Measurements from ENCODE around the gene KRTAP4-16.
"Not testable (repeated sequence)": the region's sequence is repeated elsewhere in the genome, so short reads cannot be mapped to it uniquely, and the experiment has no call there.

Gene KRTAP4-16

GRCh38 chr17:41069031-41069430 lies 33.0 kb downstream of the KRTAP4-16 start:
- DNase-seq, result no peak

- DNase-seq, result no peak
Measured at GRCh38 chr17:41067281-41067680, 34.7 kb downstream of the KRTAP4-16 start.

GRCh38 chr17:41065829-41066624 lies 36.0 kb downstream of the KRTAP4-16 start, which contains the start of gene KRTAP2-4:
Gene KRTAP2-4, minus strand, starts transcription at chr17:41065879. Its CDS starts 34 bp downstream, at chr17:41065845.
- DNase-seq, result no peak

- not testable (repeated sequence) for DNase-seq
Measured at GRCh38 chr17:41065016-41065689, 36.9 kb downstream of the KRTAP4-16 start.

GRCh38 chr17:41064301-41064700 lies 37.7 kb downstream of the KRTAP4-16 start:
- DNase-seq, result no peak

GRCh38 chr17:41063449-41063848 lies 38.6 kb downstream of the KRTAP4-16 start:
- no peak for DNase-seq

- no peak for DNase-seq
Measured at GRCh38 chr17:41061964-41062363, 40.0 kb downstream of the KRTAP4-16 start.

- peak; percentile 35 for DNase-seq
Measured at GRCh38 chr17:41060052-41060604, 41.9 kb downstream of the KRTAP4-16 start, which contains the start of gene KRTAP2-3. Gene KRTAP2-3, minus strand, starts transcription at chr17:41060114. Its CDS starts 64 bp downstream, at chr17:41060050.

GRCh38 chr17:41059276-41060051 lies 42.5 kb downstream of the KRTAP4-16 start:
- DNase-seq, result not testable (repeated sequence)

- DNase-seq, result no peak
Measured at GRCh38 chr17:41058741-41059140, 43.3 kb downstream of the KRTAP4-16 start.

- no peak for DNase-seq
Measured at GRCh38 chr17:41057547-41057946, 44.5 kb downstream of the KRTAP4-16 start.

GRCh38 chr17:41055130-41055529 lies 46.9 kb downstream of the KRTAP4-16 start, which contains the start of gene KRTAP2-2:
Gene KRTAP2-2, minus strand, starts transcription at chr17:41055230. Its CDS starts 19 bp downstream, at chr17:41055211.
- DNase-seq, result not testable (repeated sequence)

- not testable (repeated sequence) for DNase-seq
Measured at GRCh38 chr17:41054556-41054955, 47.5 kb downstream of the KRTAP4-16 start.

- DNase-seq, result no peak
Measured at GRCh38 chr17:41054025-41054424, 48.0 kb downstream of the KRTAP4-16 start.

- no peak for DNase-seq
Measured at GRCh38 chr17:41052566-41052965, 49.4 kb downstream of the KRTAP4-16 start.
